Upper lobe of right lung (tissue), 1 donor: Measurements from ENCODE around the gene SEC23A. TPM values are rescaled to one million over a fixed set of nuclear protein-coding genes. Genes with fewer than 3 reads are reported as not detected.

Experiments
- ATAC-seq: fragments of 200-7000 bp; cut with Tn5 transposase; one replicate; pipeline ENCODE4 v1.9.1; 2020; ENCODE audit warnings: mild to moderate bottlenecking, moderate library complexity
- DNase-seq: peaks from one replicate; pipeline ENCODE4 v3.0.0-alpha.2; 2020
- H3K27ac ChIP-seq: fragments of 200-600 bp; one replicate; pipeline ENCODE4 v1.8.0; 2022
- H3K27me3 ChIP-seq: fragments of 200-600 bp; one replicate; pipeline ENCODE4 v1.8.0; 2022; ENCODE audit warnings: mild to moderate bottlenecking
- H3K36me3 ChIP-seq: fragments of 200-600 bp; one replicate; pipeline ENCODE4 v1.8.0; 2022
- H3K4me1 ChIP-seq: fragments of 200-600 bp; one replicate; pipeline ENCODE4 v1.8.0; 2022
- H3K4me3 ChIP-seq: fragments of 200-600 bp; one replicate; pipeline ENCODE4 v1.8.0; 2022; ENCODE audit warnings: mild to moderate bottlenecking
- H3K9me3 ChIP-seq: fragments of 200-600 bp; one replicate; pipeline ENCODE4 v1.8.0; 2022
- intact Hi-C: fragments of 100-400 bp; cut with DNase I; formaldehyde crosslinking; loops from one replicate; pipeline ENCODE4 v1.11.0; 2022
- total RNA-seq: library from RNA; stranded (reverse); fragmentation: NEBNext Ultra II Directional; extraction: Animal tissue kit (Norgen Biotek cat#: 25700); gene quantifications from one replicate; pipeline ENCODE4 v1.2.1, GENCODE V29; 2021
- TF ChIP-seq, protein P1 (sequence below): fragments of 200-600 bp; IDR thresholded peaks from one replicate; pipeline ENCODE4 v1.8.0; 2022; ENCODE audit warnings: antibody characterized with exemption
- donor health status: DM: no; HTN: yes; CAD: no; lungs with severe emphysema.

The SEC23A gene
- total RNA-seq, 1 donor from 2014 or later = 61.0 TPM

DNA sequence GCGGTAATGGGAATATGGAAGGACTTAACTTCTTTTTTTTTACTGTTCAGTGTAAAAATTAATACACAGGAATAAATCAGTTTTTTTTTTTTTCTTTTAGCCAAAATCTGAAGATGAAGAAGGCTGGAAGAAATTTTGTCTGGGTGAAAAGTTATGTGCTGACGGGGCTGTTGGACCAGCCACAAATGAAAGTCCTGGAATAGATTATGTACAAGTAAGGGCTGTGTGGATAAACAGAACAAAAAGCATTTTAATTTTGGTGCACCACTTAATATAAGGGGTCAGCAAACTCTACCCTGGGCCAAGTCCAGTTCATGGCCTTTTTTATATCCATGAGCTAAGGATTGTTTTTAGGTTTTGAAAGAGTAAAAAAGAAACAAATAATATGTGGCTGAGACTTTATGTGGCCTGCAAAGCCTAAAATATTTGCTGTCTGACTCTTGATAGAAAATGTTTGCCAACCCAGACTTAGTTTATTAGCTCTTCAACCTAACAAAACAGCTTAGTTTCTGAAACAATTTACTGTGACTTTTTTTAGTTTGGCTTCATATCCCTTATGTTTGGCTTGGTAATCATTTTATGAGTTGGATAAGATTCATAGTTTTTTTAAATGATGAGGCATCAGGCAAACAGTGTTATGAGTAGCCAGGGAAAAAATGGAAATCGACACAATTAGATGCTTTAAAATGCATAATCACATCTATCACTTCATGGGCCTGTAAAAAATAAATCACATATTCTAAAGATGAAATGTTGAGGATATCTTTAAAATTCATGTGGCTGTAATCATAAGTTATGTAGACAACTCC lies 19.5 kb upstream of the SEC23A start:
- Histone ChIP-seq H3K4me3 (no peak overlapping the region), H3K27ac (peak overlapping the region; percentile 19), H3K9me3 (no peaks in the 10 kb centered on the region), H3K36me3 (peaks cover 83% of the 10 kb centered on the region), H3K4me1 (peaks cover 4% of the 10 kb centered on the region), H3K27me3 (no peaks in the 10 kb centered on the region)
- intact Hi-C loops = no loop called here
- TF ChIP-seq, protein P1, sequence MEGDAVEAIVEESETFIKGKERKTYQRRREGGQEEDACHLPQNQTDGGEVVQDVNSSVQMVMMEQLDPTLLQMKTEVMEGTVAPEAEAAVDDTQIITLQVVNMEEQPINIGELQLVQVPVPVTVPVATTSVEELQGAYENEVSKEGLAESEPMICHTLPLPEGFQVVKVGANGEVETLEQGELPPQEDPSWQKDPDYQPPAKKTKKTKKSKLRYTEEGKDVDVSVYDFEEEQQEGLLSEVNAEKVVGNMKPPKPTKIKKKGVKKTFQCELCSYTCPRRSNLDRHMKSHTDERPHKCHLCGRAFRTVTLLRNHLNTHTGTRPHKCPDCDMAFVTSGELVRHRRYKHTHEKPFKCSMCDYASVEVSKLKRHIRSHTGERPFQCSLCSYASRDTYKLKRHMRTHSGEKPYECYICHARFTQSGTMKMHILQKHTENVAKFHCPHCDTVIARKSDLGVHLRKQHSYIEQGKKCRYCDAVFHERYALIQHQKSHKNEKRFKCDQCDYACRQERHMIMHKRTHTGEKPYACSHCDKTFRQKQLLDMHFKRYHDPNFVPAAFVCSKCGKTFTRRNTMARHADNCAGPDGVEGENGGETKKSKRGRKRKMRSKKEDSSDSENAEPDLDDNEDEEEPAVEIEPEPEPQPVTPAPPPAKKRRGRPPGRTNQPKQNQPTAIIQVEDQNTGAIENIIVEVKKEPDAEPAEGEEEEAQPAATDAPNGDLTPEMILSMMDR = no peak
- ATAC-seq (no peak), DNase-seq (no peak)

DNA sequence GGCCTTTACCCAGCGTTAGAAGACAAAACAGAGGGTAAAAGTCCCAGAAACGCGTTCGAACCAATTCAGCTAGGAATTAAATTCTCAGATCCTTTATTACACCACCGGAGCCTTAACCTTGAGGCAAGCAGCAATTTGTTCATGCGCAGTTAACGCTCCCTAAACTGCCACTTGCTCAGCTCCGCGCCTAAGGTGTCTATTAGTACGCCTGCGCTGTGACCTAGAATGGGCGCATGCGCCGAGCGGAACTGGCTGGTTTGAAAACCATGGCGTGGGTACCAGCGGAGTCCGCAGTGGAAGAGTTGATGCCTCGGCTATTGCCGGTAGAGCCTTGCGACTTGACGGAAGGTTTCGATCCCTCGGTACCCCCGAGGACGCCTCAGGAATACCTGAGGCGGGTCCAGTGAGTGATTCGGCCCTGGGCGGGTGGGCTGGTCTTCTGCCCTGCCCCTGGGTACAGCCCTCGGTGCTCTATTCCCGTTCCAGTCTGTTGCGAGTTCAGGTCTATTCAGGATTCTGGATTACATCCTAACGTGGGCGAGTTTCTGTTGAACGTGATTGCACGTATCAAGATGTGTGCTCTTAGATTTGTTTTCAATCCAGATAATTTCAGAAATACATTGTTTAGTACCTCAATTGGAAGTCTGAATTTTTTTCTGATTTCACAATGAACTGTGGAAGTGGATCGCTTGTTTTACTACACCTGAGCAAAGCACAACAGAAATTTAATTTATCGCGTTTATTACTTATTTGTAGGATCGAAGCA lies 11.2 kb upstream of the SEC23A start, which contains the start of gene GEMIN2:
GEMIN2 (plus strand) TSS at position 251 of the 766 bp plus-strand sequence; CDS start at position 267, 16 bp downstream.
- peaks cover 13% of the 10 kb centered on the region for H3K4me1 ChIP-seq
- peak; percentile 95 for DNase-seq
- peak within 1 kb of the TSS; percentile 82 for H3K27ac ChIP-seq
- H3K9me3 ChIP-seq = no peaks in the 10 kb centered on the region
- peak; percentile 100 for ATAC-seq
- H3K4me3 ChIP-seq = peak within 1 kb of the TSS; percentile 85
- TF ChIP-seq, protein P1 = no peak
- intact Hi-C loops = no loop called here
- no peaks in the 10 kb centered on the region for H3K27me3 ChIP-seq
- H3K36me3 ChIP-seq = peaks cover 22% of the 10 kb centered on the region

DNA sequence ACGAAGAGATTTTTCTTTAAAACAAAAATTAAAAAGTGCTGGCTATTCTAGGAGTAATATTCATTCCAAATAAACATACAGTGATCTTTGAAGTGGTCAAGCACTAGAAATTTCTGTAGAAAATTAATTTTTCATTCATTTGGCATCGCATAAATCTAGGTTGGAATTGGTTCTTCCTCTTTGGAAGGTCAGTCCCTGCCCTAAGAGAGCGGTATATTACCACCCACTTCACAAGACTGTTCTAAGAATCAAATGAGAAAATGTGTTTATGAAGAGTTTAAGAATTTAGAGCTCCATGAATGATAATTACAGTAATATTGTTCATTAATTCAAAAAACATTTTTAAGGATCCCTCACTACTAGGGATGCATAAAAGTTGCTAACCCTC lies 10.6 kb upstream of the SEC23A start:
- H3K36me3 ChIP-seq = peaks cover 16% of the 10 kb centered on the region
- no peak for DNase-seq
- TF ChIP-seq, protein P1 = no peak
- no peaks in the 10 kb centered on the region for H3K27me3 ChIP-seq
- intact Hi-C loops = no loop called here
- H3K4me1 ChIP-seq = peaks cover 13% of the 10 kb centered on the region
- H3K4me3 ChIP-seq = peak overlapping the region; percentile 85
- H3K9me3 ChIP-seq = no peaks in the 10 kb centered on the region
- ATAC-seq = no peak
- peak overlapping the region; percentile 82 for H3K27ac ChIP-seq

DNA sequence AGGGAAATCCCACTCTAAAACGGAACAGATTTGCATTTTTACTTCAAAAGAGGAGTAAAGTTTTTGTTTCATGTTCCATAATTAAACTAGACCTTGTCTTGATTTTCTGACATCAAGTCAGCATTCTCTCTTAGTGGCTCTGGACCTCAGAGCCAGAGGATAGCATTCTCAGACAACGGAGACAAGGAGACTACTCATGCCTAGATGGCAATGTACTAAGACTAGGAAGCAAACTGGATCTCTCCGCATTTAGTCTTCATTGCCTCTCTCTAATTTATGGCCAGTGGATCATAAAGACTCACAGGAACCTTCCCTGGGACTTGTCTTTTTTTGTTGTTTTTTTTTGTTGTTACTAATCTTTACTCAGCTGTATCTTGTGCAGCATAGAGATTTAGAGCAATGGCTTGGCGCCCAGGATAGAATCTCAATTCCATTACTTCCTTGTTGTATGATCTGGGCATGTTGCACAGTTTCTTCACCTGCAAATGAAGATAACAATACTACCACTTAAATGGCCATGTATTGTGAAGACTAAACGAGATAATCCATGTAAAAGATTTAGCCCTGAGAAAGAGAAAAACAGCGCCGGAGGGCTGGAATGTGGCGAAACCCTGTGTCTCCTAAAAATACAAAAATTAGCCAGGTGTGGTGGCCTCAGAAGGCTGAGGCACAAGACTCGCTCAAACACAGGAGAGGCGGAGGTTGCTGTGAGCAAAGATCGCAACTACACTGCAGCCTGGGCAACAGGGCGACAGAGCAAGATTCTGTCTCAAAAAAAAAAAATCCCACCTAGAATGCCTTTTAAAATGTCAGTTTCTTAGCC lies 7.1 kb upstream of the SEC23A start:
- intact Hi-C loops = no loop called here
- no peak overlapping the region for H3K4me3 ChIP-seq
- no peak for ATAC-seq
- TF ChIP-seq, protein P1 = no peak
- no peaks in the 10 kb centered on the region for H3K36me3 ChIP-seq
- no peak for DNase-seq
- H3K27me3 ChIP-seq = no peaks in the 10 kb centered on the region
- H3K27ac ChIP-seq = no peak overlapping the region
- H3K4me1 ChIP-seq = peaks cover 18% of the 10 kb centered on the region
- H3K9me3 ChIP-seq = no peaks in the 10 kb centered on the region

DNA sequence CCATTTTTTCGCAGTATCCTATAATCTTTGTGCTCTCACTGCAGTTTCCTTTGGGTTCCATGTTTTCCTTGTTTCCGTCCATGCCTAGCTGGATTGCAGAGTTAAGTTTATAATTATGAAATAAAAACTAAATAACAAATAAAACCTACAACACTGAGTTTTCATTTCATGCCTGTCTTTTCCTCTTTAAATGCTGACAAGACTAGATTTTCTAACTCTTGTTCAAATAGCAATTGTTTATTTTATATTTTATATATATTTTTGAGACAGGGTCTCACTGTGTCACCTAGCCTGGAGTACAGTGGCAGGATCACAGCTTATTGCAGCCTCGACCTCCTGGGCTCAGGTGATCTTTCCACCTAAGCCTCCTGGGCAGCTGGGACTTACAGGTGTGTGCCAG lies 5.8 kb upstream of the SEC23A start:
- Histone ChIP-seq H3K9me3 (no peaks in the 10 kb centered on the region), H3K4me3 (no peak overlapping the region), H3K36me3 (no peaks in the 10 kb centered on the region), H3K27ac (no peak overlapping the region), H3K27me3 (no peaks in the 10 kb centered on the region), H3K4me1 (peaks cover 19% of the 10 kb centered on the region)
- intact Hi-C loops = no loop called here
- no peak for DNase-seq
- TF ChIP-seq, protein P1 = no peak
- ATAC-seq = no peak
